Activated CD4-positive, alpha-beta T cell treated with anti-CD3 and anti-CD28 coated beads for 1 hour (primary cell): ENCODE measurements around the gene KRT81.

Source experiments
- DNase-seq: peaks from one replicate; pipeline ENCODE4 v3.0.0-alpha.2; 2020

Gene KRT81

DNA sequence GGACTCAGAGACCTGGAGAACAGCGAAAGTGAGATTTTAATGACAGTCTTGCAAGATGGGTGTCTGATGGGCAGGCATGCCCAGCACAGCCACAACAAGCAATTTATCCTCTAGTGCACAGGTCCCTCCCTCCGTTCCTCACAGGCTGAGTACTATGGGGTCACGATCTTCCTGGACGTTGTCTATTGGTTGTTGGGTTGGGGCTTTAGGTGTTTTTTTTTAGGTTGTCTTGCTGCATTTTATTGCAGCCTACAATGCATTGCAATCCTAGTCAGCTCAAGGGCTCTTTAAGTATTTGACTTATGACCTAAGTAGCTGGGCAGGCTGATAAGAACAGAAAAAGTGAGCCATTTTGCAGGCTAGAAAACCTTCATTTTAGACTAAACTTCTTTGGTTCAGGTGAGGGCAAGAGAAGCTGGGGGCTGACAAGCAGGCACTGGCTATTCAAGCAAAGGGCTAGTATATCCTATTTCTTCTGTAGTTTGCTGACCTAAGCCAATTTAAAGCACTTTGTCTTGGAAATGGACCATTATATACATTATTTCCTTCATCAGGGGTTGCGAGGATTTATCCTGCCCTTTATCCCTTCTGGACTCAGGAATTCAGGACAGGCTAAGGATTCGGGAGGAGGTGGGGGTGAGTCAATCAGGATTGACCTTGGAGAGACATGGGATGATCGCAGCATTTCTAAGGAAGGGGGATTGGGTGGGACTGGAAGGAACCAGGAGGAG lies 52.3 kb downstream of the KRT81 start:
- DNase-seq: no peak

- no peak for DNase-seq
These were observed 53.0 kb downstream of the KRT81 start for GRCh38 chr12:52238207-52238840.

DNA sequence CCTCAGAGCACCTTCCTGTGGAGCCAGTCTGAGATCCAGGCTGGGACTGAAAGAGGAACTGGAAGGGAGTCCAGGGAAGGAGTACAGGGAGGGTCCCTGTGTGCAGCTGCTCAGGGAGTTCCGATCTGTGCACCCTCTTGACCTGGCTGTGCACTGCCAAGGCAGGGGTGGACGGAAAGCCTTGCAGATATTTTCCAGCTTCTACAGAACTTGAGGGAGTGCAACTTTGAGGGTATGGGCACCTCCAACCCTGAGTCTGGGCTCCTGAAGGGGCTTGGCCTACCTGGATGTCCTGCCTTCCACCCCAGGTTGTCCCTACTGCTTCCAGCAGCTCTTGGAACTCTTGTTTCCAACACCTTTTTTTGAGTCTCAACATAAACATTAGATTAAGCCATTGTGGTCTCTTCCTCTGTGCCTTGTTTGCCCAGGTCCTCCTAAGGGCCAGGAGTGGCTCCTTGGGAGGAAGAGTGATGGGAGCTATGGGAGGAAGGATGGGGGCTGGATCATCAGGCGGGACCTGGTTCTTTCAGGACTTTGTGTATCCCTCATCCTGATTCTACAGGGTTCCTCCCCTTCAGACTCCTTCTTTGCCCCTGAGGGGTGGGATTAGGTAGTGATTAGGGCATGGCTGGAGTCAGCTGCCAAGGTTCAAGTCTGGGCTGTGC lies 54.8 kb downstream of the KRT81 start:
- DNase-seq: no peak
